ENCODE measurements around the gene ZNF366. TPM values are rescaled to one million over a fixed set of nuclear protein-coding genes. Genes with fewer than 3 reads are reported as not detected.

The ZNF366 gene
- total RNA-seq, 1 experiment from 2014 or later: not detected

- DNase-seq (ENCODE audit: low read depth, low spot score): no peak
- intact Hi-C loops (cut with micrococcal nuclease): no loop called here
- no peaks in the 10 kb centered on the region for H4K20me1 ChIP-seq (ENCODE audit: insufficient read depth)
- no peaks in the 10 kb centered on the region for H3K36me3 ChIP-seq (ENCODE audit: control insufficient read depth in 1 of 2, insufficient read depth in 2 of 2, low read length in 2 of 2)
- CTCF ChIA-PET: no interaction called here
- no peak overlapping the region for H3K4me3 ChIP-seq (replicated peaks in 1 of 2; ENCODE audit: low read depth in 1 of 2, low read length in 2 of 2)
- POLR2A ChIA-PET: no interaction called here
- no peak for ATAC-seq
- BruUV-seq (replicated peaks): no TSS peak
- H3K9me2 ChIP-seq (ENCODE audit: insufficient read depth): no peaks in the 10 kb centered on the region
- H2AFZ ChIP-seq (ENCODE audit: low read depth, low read length, poor library complexity, severe bottlenecking): no peak overlapping the region
- no peak overlapping the region for H3K4me2 ChIP-seq (ENCODE audit: low read length)
- TF ChIP-seq SRF (IDR thresholded peaks at IDR 0.05; ENCODE audit: low read depth) (no peak), ZNF274 (IDR thresholded peaks at IDR 0.05; ENCODE audit: low read depth, low read length) (no peak), EGR1 (IDR thresholded peaks at IDR 0.05; ENCODE audit: low read depth) (no peak), JUND (IDR thresholded peaks at IDR 0.05) (no peak), ZBTB33 (IDR thresholded peaks at IDR 0.05; ENCODE audit: extremely low read depth, insufficient replicate concordance, low read length) (no peak), SP1 (IDR thresholded peaks at IDR 0.05; ENCODE audit: low read depth) (no peak), EZH2 (IDR thresholded peaks at IDR 0.05) (no peak), CTCF (IDR thresholded peaks at IDR 0.05 in 2 of 3, conservative IDR thresholded peaks at IDR 0.05 in 1 of 3; ENCODE audit: borderline replicate concordance in 1 of 3, insufficient read depth in 1 of 3, low read depth in 2 of 3, low read length in 2 of 3) (no peak), CEBPB (IDR thresholded peaks at IDR 0.05; ENCODE audit: low read depth) (no peak), YY1 (IDR thresholded peaks at IDR 0.05; ENCODE audit: extremely low read depth, insufficient replicate concordance, low read depth, low read length) (no peak), RAD21 (IDR thresholded peaks at IDR 0.05; ENCODE audit: low read depth) (no peak), FOSL1 (IDR thresholded peaks at IDR 0.05; ENCODE audit: low read depth) (no peak), CBX3 (IDR thresholded peaks at IDR 0.05; ENCODE audit: low read depth) (no peak), EZH2phosphoT487 (IDR thresholded peaks at IDR 0.05; ENCODE audit: borderline replicate concordance) (no peak), SIN3A (IDR thresholded peaks at IDR 0.05; ENCODE audit: low read depth) (no peak), TCF7L2 (IDR thresholded peaks at IDR 0.05; ENCODE audit: borderline replicate concordance, extremely low read depth, insufficient read depth, insufficient read length) (no peak), POLR2A (IDR thresholded peaks at IDR 0.05; ENCODE audit: borderline replicate concordance, extremely low read depth, insufficient read depth, insufficient read length) (no peak), ZFX (IDR thresholded peaks at IDR 0.05) (no peak)
- TF ChIP-seq, protein P1, sequence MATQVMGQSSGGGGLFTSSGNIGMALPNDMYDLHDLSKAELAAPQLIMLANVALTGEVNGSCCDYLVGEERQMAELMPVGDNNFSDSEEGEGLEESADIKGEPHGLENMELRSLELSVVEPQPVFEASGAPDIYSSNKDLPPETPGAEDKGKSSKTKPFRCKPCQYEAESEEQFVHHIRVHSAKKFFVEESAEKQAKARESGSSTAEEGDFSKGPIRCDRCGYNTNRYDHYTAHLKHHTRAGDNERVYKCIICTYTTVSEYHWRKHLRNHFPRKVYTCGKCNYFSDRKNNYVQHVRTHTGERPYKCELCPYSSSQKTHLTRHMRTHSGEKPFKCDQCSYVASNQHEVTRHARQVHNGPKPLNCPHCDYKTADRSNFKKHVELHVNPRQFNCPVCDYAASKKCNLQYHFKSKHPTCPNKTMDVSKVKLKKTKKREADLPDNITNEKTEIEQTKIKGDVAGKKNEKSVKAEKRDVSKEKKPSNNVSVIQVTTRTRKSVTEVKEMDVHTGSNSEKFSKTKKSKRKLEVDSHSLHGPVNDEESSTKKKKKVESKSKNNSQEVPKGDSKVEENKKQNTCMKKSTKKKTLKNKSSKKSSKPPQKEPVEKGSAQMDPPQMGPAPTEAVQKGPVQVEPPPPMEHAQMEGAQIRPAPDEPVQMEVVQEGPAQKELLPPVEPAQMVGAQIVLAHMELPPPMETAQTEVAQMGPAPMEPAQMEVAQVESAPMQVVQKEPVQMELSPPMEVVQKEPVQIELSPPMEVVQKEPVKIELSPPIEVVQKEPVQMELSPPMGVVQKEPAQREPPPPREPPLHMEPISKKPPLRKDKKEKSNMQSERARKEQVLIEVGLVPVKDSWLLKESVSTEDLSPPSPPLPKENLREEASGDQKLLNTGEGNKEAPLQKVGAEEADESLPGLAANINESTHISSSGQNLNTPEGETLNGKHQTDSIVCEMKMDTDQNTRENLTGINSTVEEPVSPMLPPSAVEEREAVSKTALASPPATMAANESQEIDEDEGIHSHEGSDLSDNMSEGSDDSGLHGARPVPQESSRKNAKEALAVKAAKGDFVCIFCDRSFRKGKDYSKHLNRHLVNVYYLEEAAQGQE (IDR thresholded peaks at IDR 0.05; ENCODE audit: low read depth): no peak
- TF ChIP-seq, protein P2, sequence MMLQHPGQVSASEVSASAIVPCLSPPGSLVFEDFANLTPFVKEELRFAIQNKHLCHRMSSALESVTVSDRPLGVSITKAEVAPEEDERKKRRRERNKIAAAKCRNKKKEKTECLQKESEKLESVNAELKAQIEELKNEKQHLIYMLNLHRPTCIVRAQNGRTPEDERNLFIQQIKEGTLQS (IDR thresholded peaks at IDR 0.05): no peak
- H3K27me3 ChIP-seq (ENCODE audit: insufficient read depth, low read length): no peaks in the 10 kb centered on the region
- H3K4me1 ChIP-seq (ENCODE audit: control insufficient read depth in 1 of 2, insufficient read depth in 2 of 2, low read length in 2 of 2): no peaks in the 10 kb centered on the region
- no peaks in the 10 kb centered on the region for H3K79me2 ChIP-seq (ENCODE audit: insufficient read depth, low read length)
- no peaks in the 10 kb centered on the region for H3K9me3 ChIP-seq (ENCODE audit: control insufficient read depth in 1 of 2, insufficient read depth in 1 of 2, low read depth in 1 of 2, low read length in 2 of 2)
- RAD21 ChIA-PET (ENCODE audit: low non-redundant PET in 1 of 2, low total read pairs in 2 of 2, uncharacterized antibody in 2 of 2, unreplicated experiment in 2 of 2): no interaction called here
- H3K27ac ChIP-seq (ENCODE audit: low read depth, low read length): no peak overlapping the region
- H3K9ac ChIP-seq (ENCODE audit: low read length): no peak overlapping the region
Measured at GRCh38 chr5:72465066-72465465, 42.1 kb downstream of the ZNF366 start.
